ENCODE measurements around the gene PDXP.
A peak's percentile ranks its signal among the peaks of the same experiment; 100 is the strongest.

PDXP gene

DNA sequence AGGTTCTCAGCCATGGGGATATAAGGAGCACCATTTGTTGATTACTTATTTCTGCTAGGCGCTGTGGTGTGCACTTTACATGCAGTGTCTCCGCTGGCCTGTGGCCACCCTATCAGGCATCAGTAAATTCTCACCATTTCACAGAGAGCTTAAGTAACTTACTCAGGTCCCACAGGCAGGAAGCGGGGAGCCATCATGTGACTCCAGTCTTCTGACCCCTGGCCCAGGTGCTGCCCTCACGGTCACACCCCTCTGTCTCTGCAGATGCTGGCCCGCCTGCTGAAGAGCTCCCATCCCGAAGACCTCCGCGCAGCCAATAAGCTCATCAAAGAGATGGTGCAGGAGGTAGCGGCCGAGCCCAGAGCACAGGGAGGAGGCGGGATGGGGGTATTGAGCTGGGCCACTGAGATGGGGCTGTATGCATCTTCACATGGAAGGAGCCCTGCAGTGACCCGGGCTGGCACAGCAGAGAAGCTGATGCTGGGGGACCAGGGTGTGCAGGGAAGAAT, 37.1 kb upstream of the PDXP start:
- Histone ChIP-seq H3K27ac (ENCODE audit: low read length) (no peak overlapping the region), H3K9me3 (ENCODE audit: insufficient read depth, low read depth, low read length) (no peaks in the 10 kb centered on the region), H3K36me3 (ENCODE audit: insufficient read depth, low read depth, low read length) (peaks cover 47% of the 10 kb centered on the region), H3K9ac (ENCODE audit: low read depth, low read length) (no peak overlapping the region), H3K4me3 (ENCODE audit: low read length) (no peak overlapping the region), H3K4me1 (ENCODE audit: insufficient read depth, low read length) (peaks cover 2% of the 10 kb centered on the region; the same call in 1 of the 2 replicates), H3K27me3 (ENCODE audit: insufficient read depth, low read length) (no peaks in the 10 kb centered on the region)

DNA sequence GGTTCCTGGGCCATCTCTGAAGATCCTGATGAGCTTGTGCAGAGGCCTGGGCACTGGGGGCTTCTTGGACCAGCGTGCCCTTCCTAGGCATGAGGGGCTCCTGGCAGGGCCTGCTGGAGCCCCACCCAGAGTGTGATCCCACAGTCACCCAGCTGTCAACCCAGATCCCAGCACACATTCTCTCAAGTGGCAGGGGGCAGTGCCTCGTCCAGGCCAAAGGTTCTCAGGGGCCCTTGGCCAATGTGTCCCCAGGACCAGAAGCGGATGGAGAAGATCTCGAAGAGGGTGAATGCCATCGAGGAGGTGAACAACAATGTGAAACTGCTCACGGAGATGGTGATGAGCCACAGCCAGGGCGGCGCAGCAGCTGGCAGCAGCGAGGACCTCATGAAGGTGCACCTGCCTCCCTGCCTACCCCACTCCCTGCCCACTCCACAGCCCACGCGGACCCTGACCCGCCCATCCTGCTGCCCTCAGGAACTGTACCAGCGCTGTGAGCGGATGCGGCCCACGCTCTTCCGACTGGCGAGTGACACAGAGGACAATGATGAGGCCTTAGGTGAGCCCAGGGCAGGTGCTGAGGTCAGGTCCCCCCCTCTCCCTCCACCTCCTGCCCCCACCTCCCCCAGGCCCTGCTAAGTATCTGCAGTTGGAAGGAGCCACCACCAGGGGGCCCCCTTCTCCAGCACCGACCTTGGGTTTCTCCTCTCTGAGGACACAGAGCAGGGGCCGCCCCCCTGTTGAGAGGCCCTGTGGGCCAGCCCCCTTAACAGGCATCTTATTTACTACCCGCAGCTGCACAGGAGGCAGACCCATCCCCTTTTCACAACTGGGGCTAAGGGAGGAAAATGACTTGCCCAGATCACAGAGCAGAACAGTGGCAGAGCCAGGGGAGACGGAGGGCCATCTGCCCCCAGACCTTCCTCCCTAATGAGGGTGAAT, 35.2 kb upstream of the PDXP start:
- no peaks in the 10 kb centered on the region for H3K9me3 ChIP-seq (ENCODE audit: insufficient read depth, low read depth, low read length)
- H3K27me3 ChIP-seq (ENCODE audit: insufficient read depth, low read length) = no peaks in the 10 kb centered on the region
- H3K36me3 ChIP-seq (ENCODE audit: insufficient read depth, low read depth, low read length) = peaks cover 32% of the 10 kb centered on the region
- no peak overlapping the region for H3K27ac ChIP-seq (ENCODE audit: low read length)
- no peak overlapping the region for H3K4me3 ChIP-seq (ENCODE audit: low read length)
- H3K4me1 ChIP-seq (ENCODE audit: insufficient read depth, low read length) = peaks cover 2% of the 10 kb centered on the region; the same call in 1 of the 2 replicates
- peak overlapping the region; percentile 37; the same call in 1 of the 2 replicates for H3K9ac ChIP-seq (ENCODE audit: low read depth, low read length)

DNA sequence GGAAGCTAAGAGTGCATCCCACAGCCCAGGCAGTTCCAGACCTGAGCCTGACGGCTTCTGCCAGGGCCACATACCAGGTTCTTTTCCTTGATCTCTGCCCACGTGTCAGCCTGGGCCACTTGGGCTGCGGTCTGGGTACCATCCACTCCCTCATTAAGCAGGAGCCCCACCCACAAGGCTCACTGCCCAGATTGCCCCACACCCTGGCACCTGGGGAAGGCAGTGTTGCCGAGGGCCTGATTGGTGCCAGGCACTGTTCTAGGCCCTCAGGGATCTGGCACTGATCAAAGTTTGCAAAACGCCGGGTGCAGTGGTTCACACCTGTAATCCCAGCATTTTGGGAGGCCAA, 34.5 kb upstream of the PDXP start:
- peaks cover 26% of the 10 kb centered on the region for H3K36me3 ChIP-seq (ENCODE audit: insufficient read depth, low read depth, low read length)

DNA sequence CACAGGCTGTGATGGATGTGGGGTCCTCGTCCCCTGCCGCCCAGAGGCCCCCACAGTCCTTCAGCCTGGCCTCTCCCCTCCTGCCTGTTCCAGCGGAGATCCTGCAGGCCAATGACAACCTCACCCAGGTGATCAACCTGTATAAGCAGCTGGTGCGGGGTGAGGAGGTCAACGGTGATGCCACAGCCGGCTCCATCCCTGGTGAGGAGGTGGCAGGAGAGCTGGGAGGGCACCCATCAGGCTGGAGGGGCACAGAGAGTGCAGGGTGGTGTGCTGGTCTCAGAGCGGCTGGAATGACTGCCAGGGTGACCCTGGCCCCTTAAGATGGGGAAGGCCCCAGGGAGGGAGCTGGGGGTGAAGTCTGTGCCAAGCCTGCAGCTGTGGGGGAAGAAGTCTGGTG, 33.6 kb upstream of the PDXP start:
- Histone ChIP-seq H3K9ac (ENCODE audit: low read depth, low read length) (no peak overlapping the region), H3K27ac (ENCODE audit: low read length) (no peak overlapping the region), H3K27me3 (ENCODE audit: insufficient read depth, low read length) (no peaks in the 10 kb centered on the region), H3K36me3 (ENCODE audit: insufficient read depth, low read depth, low read length) (peaks cover 26% of the 10 kb centered on the region), H3K4me1 (ENCODE audit: insufficient read depth, low read length) (peaks cover 2% of the 10 kb centered on the region; the same call in 1 of the 2 replicates), H3K4me3 (ENCODE audit: low read length) (no peak overlapping the region), H3K9me3 (ENCODE audit: insufficient read depth, low read depth, low read length) (no peaks in the 10 kb centered on the region)

More for the DNA sequence above, 34.5 kb upstream of the PDXP start:
- no peak overlapping the region for H3K27ac ChIP-seq (ENCODE audit: low read length)
- H3K9me3 ChIP-seq (ENCODE audit: insufficient read depth, low read depth, low read length) = no peaks in the 10 kb centered on the region
- peaks cover 2% of the 10 kb centered on the region; the same call in 1 of the 2 replicates for H3K4me1 ChIP-seq (ENCODE audit: insufficient read depth, low read length)
- no peak overlapping the region for H3K4me3 ChIP-seq (ENCODE audit: low read length)
- H3K9ac ChIP-seq (ENCODE audit: low read depth, low read length) = peak overlapping the region; percentile 37; the same call in 1 of the 2 replicates
- no peaks in the 10 kb centered on the region for H3K27me3 ChIP-seq (ENCODE audit: insufficient read depth, low read length)

- Histone ChIP-seq H3K36me3 (ENCODE audit: insufficient read depth, low read depth, low read length) (peaks cover 24% of the 10 kb centered on the region), H3K9ac (ENCODE audit: low read depth, low read length) (no peak overlapping the region), H3K27me3 (ENCODE audit: insufficient read depth, low read length) (no peaks in the 10 kb centered on the region), H3K9me3 (ENCODE audit: insufficient read depth, low read depth, low read length) (no peaks in the 10 kb centered on the region), H3K27ac (ENCODE audit: low read length) (no peak overlapping the region), H3K4me3 (ENCODE audit: low read length) (no peak overlapping the region), H3K4me1 (ENCODE audit: insufficient read depth, low read length) (peaks cover 2% of the 10 kb centered on the region; the same call in 1 of the 2 replicates)
These were observed 32.8 kb upstream of the PDXP start for GRCh38 chr22:37625737-37626136.

- H3K4me1 ChIP-seq (ENCODE audit: insufficient read depth, low read length) = peaks cover 2% of the 10 kb centered on the region; the same call in 1 of the 2 replicates
- H3K9ac ChIP-seq (ENCODE audit: low read depth, low read length) = no peak overlapping the region
- peaks cover 22% of the 10 kb centered on the region for H3K36me3 ChIP-seq (ENCODE audit: insufficient read depth, low read depth, low read length)
- no peak overlapping the region for H3K27ac ChIP-seq (ENCODE audit: low read length)
- no peak overlapping the region for H3K4me3 ChIP-seq (ENCODE audit: low read length)
- no peaks in the 10 kb centered on the region for H3K9me3 ChIP-seq (ENCODE audit: insufficient read depth, low read depth, low read length)
- H3K27me3 ChIP-seq (ENCODE audit: insufficient read depth, low read length) = no peaks in the 10 kb centered on the region
These were observed 32.4 kb upstream of the PDXP start for GRCh38 chr22:37626144-37626543.

DNA sequence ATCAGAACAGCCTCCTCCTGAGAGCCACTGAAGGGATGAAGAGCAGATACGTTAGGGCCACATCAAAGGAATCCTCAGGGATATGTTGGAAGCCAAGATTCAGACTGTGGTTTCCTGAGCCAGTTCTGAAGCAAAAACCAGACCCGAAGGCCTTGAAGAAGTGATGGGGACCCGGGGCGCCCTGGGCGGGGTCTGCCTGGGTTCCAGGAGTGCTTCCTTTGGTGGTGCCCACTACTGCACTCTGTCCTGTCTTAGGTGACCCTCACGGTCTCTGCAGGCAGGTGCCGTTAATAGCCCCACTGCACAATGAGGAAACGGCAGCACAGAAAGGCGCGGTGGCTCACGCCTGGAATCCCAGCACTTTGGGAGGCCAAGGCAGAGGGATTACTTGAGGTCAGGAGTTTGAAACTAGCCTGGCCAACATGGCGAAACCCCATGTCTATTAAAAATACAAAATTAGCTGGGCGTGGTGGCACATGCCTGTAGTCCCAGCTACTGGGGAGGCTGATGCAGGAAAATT, 31.9 kb upstream of the PDXP start:
- Histone ChIP-seq H3K36me3 (ENCODE audit: insufficient read depth, low read depth, low read length) (peaks cover 22% of the 10 kb centered on the region), H3K27me3 (ENCODE audit: insufficient read depth, low read length) (no peaks in the 10 kb centered on the region), H3K9ac (ENCODE audit: low read depth, low read length) (no peak overlapping the region), H3K4me1 (ENCODE audit: insufficient read depth, low read length) (peaks cover 2% of the 10 kb centered on the region; the same call in 1 of the 2 replicates), H3K4me3 (ENCODE audit: low read length) (no peak overlapping the region), H3K27ac (ENCODE audit: low read length) (no peak overlapping the region), H3K9me3 (ENCODE audit: insufficient read depth, low read depth, low read length) (no peaks in the 10 kb centered on the region)

DNA sequence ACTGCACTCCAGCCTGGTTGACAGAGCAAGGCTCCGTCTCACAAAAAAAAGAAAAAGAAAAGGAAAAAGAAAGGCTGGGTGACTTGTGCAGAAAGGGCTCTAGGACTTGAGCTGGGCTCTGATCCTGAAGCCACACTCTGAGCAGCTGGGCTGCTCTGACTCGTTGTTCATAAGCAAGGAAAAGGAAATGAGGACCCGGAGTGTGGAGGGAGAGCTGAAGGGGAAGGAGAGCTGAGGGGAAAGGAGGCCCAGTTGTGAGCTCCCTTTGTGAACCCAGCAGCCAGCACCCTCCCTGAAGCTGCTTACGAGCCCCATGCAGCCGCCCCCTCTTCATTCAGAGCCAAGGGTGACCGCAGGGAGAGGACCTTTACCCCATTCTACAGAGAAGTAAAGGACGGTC, 31.4 kb upstream of the PDXP start:
- no peak overlapping the region for H3K9ac ChIP-seq (ENCODE audit: low read depth, low read length)
- H3K36me3 ChIP-seq (ENCODE audit: insufficient read depth, low read depth, low read length) = peaks cover 22% of the 10 kb centered on the region
- H3K27ac ChIP-seq (ENCODE audit: low read length) = no peak overlapping the region
- H3K4me1 ChIP-seq (ENCODE audit: insufficient read depth, low read length) = peaks cover 2% of the 10 kb centered on the region; the same call in 1 of the 2 replicates
- H3K27me3 ChIP-seq (ENCODE audit: insufficient read depth, low read length) = no peaks in the 10 kb centered on the region
- H3K9me3 ChIP-seq (ENCODE audit: insufficient read depth, low read depth, low read length) = no peaks in the 10 kb centered on the region
- H3K4me3 ChIP-seq (ENCODE audit: low read length) = no peak overlapping the region

GRCh38 chr22:37627545-37627944, 31.0 kb upstream of the PDXP start:
- H3K27me3 ChIP-seq (ENCODE audit: insufficient read depth, low read length) = no peaks in the 10 kb centered on the region
- H3K36me3 ChIP-seq (ENCODE audit: insufficient read depth, low read depth, low read length) = peaks cover 22% of the 10 kb centered on the region
- no peak overlapping the region for H3K27ac ChIP-seq (ENCODE audit: low read length)
- H3K4me1 ChIP-seq (ENCODE audit: insufficient read depth, low read length) = peaks cover 2% of the 10 kb centered on the region; the same call in 1 of the 2 replicates
- H3K9ac ChIP-seq (ENCODE audit: low read depth, low read length) = no peak overlapping the region
- no peaks in the 10 kb centered on the region for H3K9me3 ChIP-seq (ENCODE audit: insufficient read depth, low read depth, low read length)
- H3K4me3 ChIP-seq (ENCODE audit: low read length) = no peak overlapping the region

DNA sequence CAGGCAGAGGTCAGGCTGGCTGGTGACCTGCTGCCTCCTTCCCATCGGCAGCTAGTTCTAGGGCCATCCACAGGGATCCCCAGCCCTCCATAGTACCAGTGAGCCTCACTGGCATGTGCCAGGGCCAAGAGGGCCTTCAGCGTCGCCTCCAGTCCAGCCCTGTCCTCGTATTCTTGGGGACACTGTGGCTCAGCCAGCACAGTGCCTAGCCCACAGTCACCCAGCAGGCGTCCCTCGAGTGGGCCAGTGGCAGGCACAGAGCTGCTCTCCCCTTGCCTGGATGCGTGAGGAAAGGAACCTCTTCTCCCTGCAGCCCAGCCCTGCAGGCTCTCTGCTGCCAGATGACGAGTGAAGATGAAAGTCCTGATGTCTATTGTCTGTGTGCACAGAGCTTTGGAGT, 29.7 kb upstream of the PDXP start:
- no peak overlapping the region for H3K4me3 ChIP-seq (ENCODE audit: low read length)
- H3K36me3 ChIP-seq (ENCODE audit: insufficient read depth, low read depth, low read length) = peaks cover 22% of the 10 kb centered on the region
- H3K27ac ChIP-seq (ENCODE audit: low read length) = no peak overlapping the region
- no peak overlapping the region for H3K9ac ChIP-seq (ENCODE audit: low read depth, low read length)
- no peaks in the 10 kb centered on the region for H3K9me3 ChIP-seq (ENCODE audit: insufficient read depth, low read depth, low read length)
- no peaks in the 10 kb centered on the region for H3K27me3 ChIP-seq (ENCODE audit: insufficient read depth, low read length)
- peaks cover 6% of the 10 kb centered on the region; the same call in 1 of the 2 replicates for H3K4me1 ChIP-seq (ENCODE audit: insufficient read depth, low read length)

GRCh38 chr22:37629928-37630327, 28.6 kb upstream of the PDXP start:
- Histone ChIP-seq H3K4me1 (ENCODE audit: insufficient read depth, low read length) (peaks cover 16% of the 10 kb centered on the region; the same call in 1 of the 2 replicates), H3K27ac (ENCODE audit: low read length) (no peak overlapping the region), H3K4me3 (ENCODE audit: low read length) (no peak overlapping the region), H3K9ac (ENCODE audit: low read depth, low read length) (no peak overlapping the region), H3K36me3 (ENCODE audit: insufficient read depth, low read depth, low read length) (peaks cover 18% of the 10 kb centered on the region), H3K9me3 (ENCODE audit: insufficient read depth, low read depth, low read length) (no peaks in the 10 kb centered on the region), H3K27me3 (ENCODE audit: insufficient read depth, low read length) (no peaks in the 10 kb centered on the region)
